Stimulated activated naive CD4-positive, alpha-beta T cell treated with Interleukin-2 at 50 U/mL for 16 hours (primary cell): ENCODE data around the gene DNM3.
A peak's percentile ranks its signal among the peaks of the same experiment; 100 is the strongest.
"Not testable (repeated sequence)": the region's sequence is repeated elsewhere in the genome, so short reads cannot be mapped to it uniquely, and the experiment has no call there.

Experiments used
- DNase-seq: peaks from one replicate; lab custom pipeline; 2025; lab: John Stamatoyannopoulos, UW

The DNM3 gene

GRCh38 chr1:172024944-172025738 lies 183.8 kb downstream of the DNM3 start:
- DNase-seq, result not testable (repeated sequence)

- no peak for DNase-seq
Observed at GRCh38 chr1:172040466-172040865, 199.2 kb downstream of the DNM3 start.

- no peak for DNase-seq
Observed at GRCh38 chr1:172041102-172041501, 199.8 kb downstream of the DNM3 start.

- DNase-seq, result no peak
Observed at GRCh38 chr1:172041742-172042141, 200.4 kb downstream of the DNM3 start.

GRCh38 chr1:172043900-172044299 lies 202.6 kb downstream of the DNM3 start:
- DNase-seq, result no peak

- DNase-seq, result no peak
Observed at GRCh38 chr1:172051898-172052297, 210.6 kb downstream of the DNM3 start.

- DNase-seq, result no peak
Observed at GRCh38 chr1:172054172-172054571, 212.9 kb downstream of the DNM3 start.

GRCh38 chr1:172055816-172056419 lies 214.6 kb downstream of the DNM3 start:
- DNase-seq, result not testable (repeated sequence)

GRCh38 chr1:172068334-172068733 lies 227.0 kb downstream of the DNM3 start:
- DNase-seq, result no peak

- DNase-seq, result no peak
Observed at GRCh38 chr1:172069051-172069450, 227.8 kb downstream of the DNM3 start.

- no peak for DNase-seq
Observed at GRCh38 chr1:172069534-172069933, 228.2 kb downstream of the DNM3 start.

GRCh38 chr1:172070055-172070454 lies 228.8 kb downstream of the DNM3 start:
- no peak for DNase-seq

GRCh38 chr1:172071746-172072145 lies 230.4 kb downstream of the DNM3 start:
- DNase-seq, result no peak

GRCh38 chr1:172079859-172080258 lies 238.6 kb downstream of the DNM3 start:
- not testable (repeated sequence) for DNase-seq

GRCh38 chr1:172083191-172083590 lies 241.9 kb downstream of the DNM3 start:
- DNase-seq, result no peak

- DNase-seq, result no peak
Observed at GRCh38 chr1:172084876-172085275, 243.6 kb downstream of the DNM3 start.

GRCh38 chr1:172085317-172085716 lies 244.0 kb downstream of the DNM3 start:
- no peak for DNase-seq

- no peak for DNase-seq
Observed at GRCh38 chr1:172086137-172086536, 244.8 kb downstream of the DNM3 start.

GRCh38 chr1:172088256-172088655 lies 247.0 kb downstream of the DNM3 start:
- DNase-seq, result no peak

GRCh38 chr1:172089768-172090510 lies 248.6 kb downstream of the DNM3 start:
- peak; percentile 48 for DNase-seq

GRCh38 chr1:172090511-172090817 lies 249.2 kb downstream of the DNM3 start:
- DNase-seq, result no peak

GRCh38 chr1:172095846-172096245 lies 254.5 kb downstream of the DNM3 start:
- DNase-seq, result no peak

GRCh38 chr1:172105230-172105629 lies 263.9 kb downstream of the DNM3 start:
- no peak for DNase-seq
